GM23338 (cell line): Measurements from ENCODE around the gene PGAP1. TPM values are rescaled to one million over a fixed set of nuclear protein-coding genes. Genes with fewer than 3 reads are reported as not detected.

ENCODE experiments used
- ATAC-seq: fragments of 200-7000 bp; cut with Tn5 transposase; 3 replicates; pipeline ENCODE4 v1.9.1; 2020
- DNase-seq: peaks from one replicate; pipeline ENCODE4 v3.0.0-alpha.2; 2015; ENCODE audit warnings: low spot score
- H2AFZ ChIP-seq: fragments of 200-600 bp; sonication (generic); 2 replicates; pipeline ENCODE4 v1.8.0; 2016; ENCODE audit warnings: antibody characterized with exemption, mild to moderate bottlenecking, moderate library complexity
- H3F3A ChIP-seq: fragments of 200-600 bp; sonication (generic); replicated peaks from 2 replicates; pipeline ENCODE4 v1.8.0; 2017; ENCODE audit warnings: antibody characterized with exemption, mixed run types, low read depth
- H3K27ac ChIP-seq: fragments of 200-600 bp; sonication (generic); 2 replicates; pipeline ENCODE4 v1.6.1; 2016; ENCODE audit warnings: low read depth
- H3K27me3 ChIP-seq: fragments of 200-600 bp; sonication (generic); 2 replicates; pipeline ENCODE4 v1.8.0; 2016; ENCODE audit warnings: mild to moderate bottlenecking, mixed run types, moderate library complexity; ENCODE audit not compliant: insufficient read depth
- H3K36me3 ChIP-seq: fragments of 200-600 bp; sonication (generic); 2 replicates; pipeline ENCODE4 v1.8.0; 2016; ENCODE audit warnings: mild to moderate bottlenecking; ENCODE audit not compliant: insufficient read depth
- H3K4me1 ChIP-seq: fragments of 200-600 bp; sonication (generic); 2 replicates; pipeline ENCODE4 v1.8.0; 2016; ENCODE audit warnings: mild to moderate bottlenecking, moderate library complexity; ENCODE audit not compliant: insufficient read depth
- H3K4me2 ChIP-seq: fragments of 200-600 bp; sonication (generic); 2 replicates; pipeline ENCODE4 v1.7.1; 2017; ENCODE audit warnings: mixed run types
- H3K4me3 ChIP-seq: fragments of 200-600 bp; sonication (generic); 2 replicates; pipeline ENCODE4 v1.6.1; 2016; ENCODE audit warnings: mixed run types
- H3K79me2 ChIP-seq: fragments of 200-600 bp; sonication (generic); replicated peaks from 2 replicates; pipeline ENCODE4 v1.8.0; 2017; ENCODE audit warnings: mild to moderate bottlenecking; ENCODE audit not compliant: insufficient read depth
- H3K9me2 ChIP-seq: fragments of 200-600 bp; sonication (generic); 2 replicates; pipeline ENCODE4 v1.8.0; 2017; ENCODE audit not compliant: insufficient read depth
- H4K20me1 ChIP-seq: fragments of 200-600 bp; sonication (generic); replicated peaks from 2 replicates; pipeline ENCODE4 v1.8.0; 2017; ENCODE audit warnings: mild to moderate bottlenecking; ENCODE audit not compliant: insufficient read depth
- H3K27ac Mint-ChIP-seq: 2 replicates; pipeline ENCODE4 v1.8.0; 2020; ENCODE audit warnings: inconsistent platforms, mild to moderate bottlenecking, moderate library complexity, mixed read lengths
- H3K27me3 Mint-ChIP-seq: 3 replicates; pipeline ENCODE4 v1.8.0; 2022; ENCODE audit warnings: low read depth, mild to moderate bottlenecking, moderate library complexity, mixed read lengths, inconsistent platforms; ENCODE audit not compliant: insufficient read depth, poor library complexity
- H3K36me3 Mint-ChIP-seq: 3 replicates; pipeline ENCODE4 v1.8.0; 2021; ENCODE audit warnings: low read depth, mild to moderate bottlenecking, inconsistent platforms, moderate library complexity, mixed read lengths
- H3K4me1 Mint-ChIP-seq: 3 replicates; pipeline ENCODE4 v1.8.0; 2020; ENCODE audit warnings: mild to moderate bottlenecking, inconsistent platforms, mixed read lengths
- H3K4me3 Mint-ChIP-seq: 3 replicates; pipeline ENCODE4 v1.8.0; 2021; ENCODE audit warnings: moderate library complexity, mild to moderate bottlenecking, inconsistent platforms, mixed read lengths
- H3K9me3 Mint-ChIP-seq: 3 replicates; pipeline ENCODE4 v1.8.0; 2020; ENCODE audit warnings: moderate library complexity, mild to moderate bottlenecking, inconsistent platforms, mixed read lengths
- CTCF ChIP-seq, 2 experiments: fragments of 200-600 bp in 1 of 2; sonication (generic) in 1 of 2; conservative IDR thresholded peaks; 2 replicates each; pipeline versions ENCODE4 v1.5.1 to v1.6.1; 2016 to 2017; ENCODE audit warnings: antibody characterized with exemption in 2 of 2, low read depth in 2 of 2, mild to moderate bottlenecking in 2 of 2, moderate library complexity in 1 of 2
- EZH2phosphoT487 ChIP-seq: fragments of 200-600 bp; sonication (generic); IDR thresholded peaks from one replicate; pipeline ENCODE4 v1.8.1; 2018; ENCODE audit warnings: antibody characterized with exemption; ENCODE audit not compliant: unreplicated experiment
- JUNB ChIP-seq: IDR thresholded peaks from one replicate; pipeline ENCODE4 v1.6.1; 2016; ENCODE audit warnings: antibody characterized with exemption; ENCODE audit not compliant: unreplicated experiment
- NANOG ChIP-seq: IDR thresholded peaks from 2 replicates; pipeline ENCODE4 v1.6.1; 2016; ENCODE audit warnings: antibody characterized with exemption, borderline replicate concordance
- POLR2AphosphoS5 ChIP-seq: IDR thresholded peaks from 2 replicates; pipeline ENCODE4 v1.6.1; 2016; ENCODE audit warnings: antibody characterized with exemption, low read depth
- STAT1 ChIP-seq: IDR thresholded peaks from one replicate; pipeline ENCODE4 v1.6.1; 2016; ENCODE audit warnings: antibody characterized with exemption; ENCODE audit not compliant: unreplicated experiment
- ZNF114 ChIP-seq: fragments of 250-450 bp; sonication (Bioruptor Pico); IDR thresholded peaks from 2 replicates; pipeline ENCODE4 v1.5.0; 2020; ENCODE audit warnings: mild to moderate bottlenecking, moderate library complexity
- ZNF331 ChIP-seq: fragments of 250-450 bp; sonication (Bioruptor Pico); IDR thresholded peaks from 2 replicates; pipeline ENCODE4 v1.5.0; 2020; ENCODE audit warnings: low read depth, mild to moderate bottlenecking, moderate library complexity
- ZNF462 ChIP-seq: fragments of 250-450 bp; sonication (Bioruptor Pico); IDR thresholded peaks from 2 replicates; pipeline ENCODE4 v1.5.0; 2020; ENCODE audit warnings: mild to moderate bottlenecking, moderate library complexity
- polyA plus RNA-seq: library from polyadenylated mRNA; unstranded; fragments of >200 nt; fragmentation: Nextera tagmentation; extraction: Ambion mirVana; gene quantifications from 2 replicates; pipeline ENCODE4 v1.2.1, GENCODE V29; 2016
- total RNA-seq: library from RNA; depleted of rRNA; stranded (reverse); fragments of >200 nt; shearing (Covaris generic); gene quantifications from 2 replicates; pipeline ENCODE4 v1.2.3, GENCODE V29; 2014

The PGAP1 gene
- total and polyA plus RNA-seq, 2 experiments from 2014 or later: 9.8 to 26.5 TPM

GRCh38 chr2:196965651-196966050 is 39.1 kb upstream of the PGAP1 start:
- peaks cover 15% of the 10 kb centered on the region for H3K9me3 Mint-ChIP-seq
- peak overlapping the region; percentile 68 for H2AFZ ChIP-seq
- peaks cover 14% of the 10 kb centered on the region for H3K36me3 Mint-ChIP-seq
- H3K27ac Mint-ChIP-seq: 0 out of 2 replicates have a peak overlapping the region, but pooled peaks have one; percentile 27
- ATAC-seq (peak; percentile 30; the same call in 1 of the 3 replicates), DNase-seq (no peak)
- peak overlapping the region; percentile 30 for H3K4me2 ChIP-seq
- no peaks in the 10 kb centered on the region for H3K27me3 ChIP-seq
- no peaks in the 10 kb centered on the region for H3K27me3 Mint-ChIP-seq
- no peaks in the 10 kb centered on the region for H3K9me2 ChIP-seq
- H3K4me3 Mint-ChIP-seq: no peak overlapping the region
- H3K4me3 ChIP-seq: no peak overlapping the region
- no peaks in the 10 kb centered on the region for H3K79me2 ChIP-seq
- H3K4me1 ChIP-seq: peaks cover 19% of the 10 kb centered on the region
- H3K36me3 ChIP-seq: no peaks in the 10 kb centered on the region
- H4K20me1 ChIP-seq: no peaks in the 10 kb centered on the region
- H3K27ac ChIP-seq: no peak overlapping the region
- no peak for TF ChIP-seq NANOG
- TF ChIP-seq JUNB: no peak
- TF ChIP-seq ZNF462 (CRISPR knock-in tag): no peak
- no peak for TF ChIP-seq ZNF114 (CRISPR knock-in tag)
- TF ChIP-seq CTCF (conservative IDR thresholded peaks at IDR 0.05; ENCODE audit: low read depth in 2 of 2): no peak
- no peak for TF ChIP-seq STAT1
- no peak for TF ChIP-seq ZNF331 (CRISPR knock-in tag)
- TF ChIP-seq POLR2AphosphoS5: no peak
- no peak for TF ChIP-seq EZH2phosphoT487
- no peaks in the 10 kb centered on the region for H3F3A ChIP-seq
- H3K4me1 Mint-ChIP-seq: peaks cover 25% of the 10 kb centered on the region
